Measurements from ENCODE around the gene PAK3. TPM values are rescaled to one million over a fixed set of nuclear protein-coding genes. Genes with fewer than 3 reads are reported as not detected.

Gene PAK3
- total RNA-seq, 2 donors from 2014 or later = 7.1 to 11.6 TPM

- Histone ChIP-seq H3K4me3 (no peak overlapping the region), H3K4me1 (ENCODE audit: control insufficient read depth in 1 of 2, low read depth in 2 of 2) (no peaks in the 10 kb centered on the region), H3K27me3 (replicated peaks; ENCODE audit: insufficient read depth) (no peaks in the 10 kb centered on the region), H3K9me3 (no peaks in the 10 kb centered on the region), H3K27ac (no peak overlapping the region), H3K36me3 (no peaks in the 10 kb centered on the region)
- TF ChIP-seq, protein P1, sequence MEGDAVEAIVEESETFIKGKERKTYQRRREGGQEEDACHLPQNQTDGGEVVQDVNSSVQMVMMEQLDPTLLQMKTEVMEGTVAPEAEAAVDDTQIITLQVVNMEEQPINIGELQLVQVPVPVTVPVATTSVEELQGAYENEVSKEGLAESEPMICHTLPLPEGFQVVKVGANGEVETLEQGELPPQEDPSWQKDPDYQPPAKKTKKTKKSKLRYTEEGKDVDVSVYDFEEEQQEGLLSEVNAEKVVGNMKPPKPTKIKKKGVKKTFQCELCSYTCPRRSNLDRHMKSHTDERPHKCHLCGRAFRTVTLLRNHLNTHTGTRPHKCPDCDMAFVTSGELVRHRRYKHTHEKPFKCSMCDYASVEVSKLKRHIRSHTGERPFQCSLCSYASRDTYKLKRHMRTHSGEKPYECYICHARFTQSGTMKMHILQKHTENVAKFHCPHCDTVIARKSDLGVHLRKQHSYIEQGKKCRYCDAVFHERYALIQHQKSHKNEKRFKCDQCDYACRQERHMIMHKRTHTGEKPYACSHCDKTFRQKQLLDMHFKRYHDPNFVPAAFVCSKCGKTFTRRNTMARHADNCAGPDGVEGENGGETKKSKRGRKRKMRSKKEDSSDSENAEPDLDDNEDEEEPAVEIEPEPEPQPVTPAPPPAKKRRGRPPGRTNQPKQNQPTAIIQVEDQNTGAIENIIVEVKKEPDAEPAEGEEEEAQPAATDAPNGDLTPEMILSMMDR (IDR thresholded peaks at IDR 0.05) = no peak
- no peak for ATAC-seq (ENCODE audit: insufficient number of reproducible peaks, low FRiP score, low read depth)
- no peak for DNase-seq (ENCODE audit: low spot score)
These were observed 87.0 kb downstream of the PAK3 start for GRCh38 chrX:111182997-111183396.

DNA sequence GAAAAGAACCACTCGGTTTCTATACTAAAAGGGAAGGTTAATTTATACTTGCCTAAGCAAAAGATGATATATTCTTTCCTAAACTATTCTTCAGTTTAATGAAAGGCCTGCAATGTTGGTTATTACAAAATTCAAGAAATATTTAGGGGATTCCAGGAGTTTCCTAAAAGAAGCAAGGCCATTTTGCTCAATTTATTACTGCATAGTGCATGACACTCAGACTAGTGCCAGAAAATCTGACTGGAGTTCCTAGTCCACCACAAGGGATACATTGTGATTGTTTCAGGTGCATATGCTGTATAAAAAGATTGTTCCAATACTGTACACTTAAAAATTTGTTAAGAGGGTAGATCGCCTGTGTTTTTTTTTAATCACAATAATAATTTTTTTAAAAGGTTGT is 95.6 kb downstream of the PAK3 start:
- no peak for ATAC-seq (ENCODE audit: insufficient number of reproducible peaks, low FRiP score, low read depth)
- TF ChIP-seq, protein P1 (IDR thresholded peaks at IDR 0.05) = no peak
- Histone ChIP-seq H3K27me3 (replicated peaks; ENCODE audit: insufficient read depth) (no peaks in the 10 kb centered on the region), H3K4me1 (ENCODE audit: control insufficient read depth in 1 of 2, low read depth in 2 of 2) (no peaks in the 10 kb centered on the region), H3K4me3 (no peak overlapping the region), H3K27ac (no peak overlapping the region), H3K36me3 (no peaks in the 10 kb centered on the region), H3K9me3 (no peaks in the 10 kb centered on the region)
- DNase-seq (ENCODE audit: low spot score) = no peak

- H3K36me3 ChIP-seq = no peaks in the 10 kb centered on the region
- DNase-seq (ENCODE audit: low spot score) = no peak
- no peak overlapping the region for H3K4me3 ChIP-seq
- H3K9me3 ChIP-seq = no peaks in the 10 kb centered on the region
- TF ChIP-seq, protein P1 (IDR thresholded peaks at IDR 0.05) = no peak
- no peaks in the 10 kb centered on the region for H3K27me3 ChIP-seq (replicated peaks; ENCODE audit: insufficient read depth)
- no peak for ATAC-seq (ENCODE audit: insufficient number of reproducible peaks, low FRiP score, low read depth)
- no peak overlapping the region for H3K27ac ChIP-seq
- peaks cover 0 to 22% of the 10 kb centered on the region in 2 donors for H3K4me1 ChIP-seq (ENCODE audit: control insufficient read depth in 1 of 2, low read depth in 2 of 2)
These were observed 103.5 kb downstream of the PAK3 start for GRCh38 chrX:111199505-111199904.

- Histone ChIP-seq H3K9me3 (no peaks in the 10 kb centered on the region), H3K4me3 (no peak overlapping the region), H3K36me3 (no peaks in the 10 kb centered on the region), H3K27ac (peak overlapping the region in 1 of 2 donors; percentile 71), H3K4me1 (ENCODE audit: control insufficient read depth in 1 of 2, low read depth in 2 of 2) (peaks cover 0 to 22% of the 10 kb centered on the region in 2 donors), H3K27me3 (replicated peaks; ENCODE audit: insufficient read depth) (no peaks in the 10 kb centered on the region)
- DNase-seq (ENCODE audit: low spot score) (no peak), ATAC-seq (ENCODE audit: insufficient number of reproducible peaks, low FRiP score, low read depth) (no peak)
- TF ChIP-seq, protein P1 (IDR thresholded peaks at IDR 0.05) = no peak
These were observed 104.3 kb downstream of the PAK3 start for GRCh38 chrX:111200327-111200726.

DNA sequence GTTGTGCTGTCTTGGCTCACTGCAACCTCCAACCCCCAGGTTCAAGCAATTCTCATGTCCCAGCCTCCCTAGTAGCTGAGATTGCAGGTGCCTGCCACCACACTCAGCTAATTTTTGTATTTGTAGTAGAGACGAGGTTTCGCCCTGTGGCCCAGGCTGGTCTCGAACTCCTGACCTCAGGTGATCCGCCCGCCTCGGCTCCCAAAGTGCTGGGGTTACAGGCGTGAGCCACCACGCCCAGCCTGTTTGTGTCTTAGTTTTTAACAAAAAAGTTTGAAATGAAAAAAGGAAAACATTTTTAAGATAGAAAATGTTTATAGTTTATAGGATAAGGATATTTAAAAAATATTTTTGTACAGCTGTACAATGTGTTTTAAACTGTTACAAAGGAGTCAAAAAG is 111.9 kb downstream of the PAK3 start:
- Histone ChIP-seq H3K4me3 (no peak overlapping the region), H3K9me3 (no peaks in the 10 kb centered on the region), H3K36me3 (no peaks in the 10 kb centered on the region), H3K4me1 (ENCODE audit: control insufficient read depth in 1 of 2, low read depth in 2 of 2) (peaks cover 0 to 12% of the 10 kb centered on the region in 2 donors), H3K27me3 (replicated peaks; ENCODE audit: insufficient read depth) (no peaks in the 10 kb centered on the region), H3K27ac (no peak overlapping the region)
- DNase-seq (ENCODE audit: low spot score) = no peak
- TF ChIP-seq, protein P1 (IDR thresholded peaks at IDR 0.05) = no peak
- no peak for ATAC-seq (ENCODE audit: insufficient number of reproducible peaks, low FRiP score, low read depth)
